Hepatocyte (in vitro differentiated cells): Measurements from ENCODE around the gene VPREB1.

Source experiments
- EZH2 ChIP-seq: fragments of 200-600 bp; sonication (generic); IDR thresholded peaks from 2 replicates; pipeline ENCODE4 v1.6.1; 2016; ENCODE audit warnings: antibody characterized with exemption, mild to moderate bottlenecking, borderline replicate concordance
- TF ChIP-seq, protein P1 (sequence below): fragments of 200-600 bp; sonication (generic); IDR thresholded peaks from 2 replicates; pipeline ENCODE4 v1.5.1; 2016; ENCODE audit warnings: antibody characterized with exemption, mild to moderate bottlenecking; ENCODE audit not compliant: poor library complexity

DNA sequence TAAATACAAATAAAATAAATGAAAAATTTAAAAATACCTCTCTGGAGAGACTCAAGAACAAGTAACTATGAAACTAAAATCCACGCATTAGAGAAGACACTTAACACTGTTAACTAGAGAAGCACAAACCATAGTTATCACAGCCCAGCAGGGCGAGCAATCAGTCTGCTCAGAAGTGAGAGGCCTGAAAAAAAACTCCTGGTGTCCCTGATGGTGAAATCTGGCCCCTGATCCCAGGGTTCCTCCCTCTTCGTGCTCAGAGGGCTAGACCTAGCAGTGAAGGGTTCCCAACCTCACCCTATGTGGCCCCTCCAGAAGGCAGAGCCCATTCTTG is 49.7 kb upstream of the VPREB1 start:
- TF ChIP-seq, protein P1, sequence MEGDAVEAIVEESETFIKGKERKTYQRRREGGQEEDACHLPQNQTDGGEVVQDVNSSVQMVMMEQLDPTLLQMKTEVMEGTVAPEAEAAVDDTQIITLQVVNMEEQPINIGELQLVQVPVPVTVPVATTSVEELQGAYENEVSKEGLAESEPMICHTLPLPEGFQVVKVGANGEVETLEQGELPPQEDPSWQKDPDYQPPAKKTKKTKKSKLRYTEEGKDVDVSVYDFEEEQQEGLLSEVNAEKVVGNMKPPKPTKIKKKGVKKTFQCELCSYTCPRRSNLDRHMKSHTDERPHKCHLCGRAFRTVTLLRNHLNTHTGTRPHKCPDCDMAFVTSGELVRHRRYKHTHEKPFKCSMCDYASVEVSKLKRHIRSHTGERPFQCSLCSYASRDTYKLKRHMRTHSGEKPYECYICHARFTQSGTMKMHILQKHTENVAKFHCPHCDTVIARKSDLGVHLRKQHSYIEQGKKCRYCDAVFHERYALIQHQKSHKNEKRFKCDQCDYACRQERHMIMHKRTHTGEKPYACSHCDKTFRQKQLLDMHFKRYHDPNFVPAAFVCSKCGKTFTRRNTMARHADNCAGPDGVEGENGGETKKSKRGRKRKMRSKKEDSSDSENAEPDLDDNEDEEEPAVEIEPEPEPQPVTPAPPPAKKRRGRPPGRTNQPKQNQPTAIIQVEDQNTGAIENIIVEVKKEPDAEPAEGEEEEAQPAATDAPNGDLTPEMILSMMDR: no peak
- no peak for TF ChIP-seq EZH2
